ENCODE results near the gene SDC4. TPM values are rescaled to one million over a fixed set of nuclear protein-coding genes. Genes with fewer than 3 reads are reported as not detected.

Gene SDC4
- total RNA-seq, 1 donor from 2014 or later = 77.7 TPM

DNA sequence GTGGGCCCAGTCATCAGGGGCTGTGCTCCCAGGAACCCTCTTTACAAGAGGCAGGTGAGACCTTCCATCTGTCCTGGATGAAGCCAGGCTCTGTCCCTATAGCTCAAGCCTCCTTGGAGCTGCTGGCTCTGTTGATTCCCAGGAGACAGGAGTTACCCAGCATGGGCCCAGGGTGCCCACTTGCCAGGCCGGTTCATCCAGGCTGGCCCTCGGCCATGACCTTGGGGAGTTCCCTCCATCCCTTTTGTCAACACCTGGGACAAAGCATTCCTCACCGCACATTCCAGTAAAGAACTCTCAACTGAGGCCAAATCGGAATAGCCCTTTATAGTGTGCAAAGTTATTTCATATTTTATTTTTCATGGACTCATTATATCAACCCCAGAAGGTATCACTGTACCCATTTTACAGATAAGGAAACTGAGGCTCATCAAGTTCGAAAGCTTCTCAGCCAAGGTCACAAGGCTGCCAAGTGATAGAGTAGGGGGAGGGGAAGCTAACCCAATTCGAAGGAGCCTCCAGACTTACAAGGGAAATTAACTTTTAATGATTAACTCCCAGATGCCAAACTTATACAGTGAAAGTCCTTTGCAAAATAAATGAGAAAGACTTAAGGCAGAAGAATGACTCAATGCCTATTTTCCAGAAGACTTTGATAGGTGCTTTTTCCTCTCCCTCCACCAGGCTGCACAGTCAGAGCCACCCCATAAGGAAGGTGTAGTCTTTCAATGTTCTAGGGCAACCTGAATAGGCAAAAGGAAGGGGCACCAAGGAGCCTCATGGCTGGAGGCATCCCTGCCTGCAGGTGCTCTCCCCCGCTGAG is 18.5 kb downstream of the SDC4 start:
- intact Hi-C loops (cut with DNase I) = no loop called here
- DNase-seq (ENCODE audit: low spot score) (no peak), ATAC-seq (no peak)

DNA sequence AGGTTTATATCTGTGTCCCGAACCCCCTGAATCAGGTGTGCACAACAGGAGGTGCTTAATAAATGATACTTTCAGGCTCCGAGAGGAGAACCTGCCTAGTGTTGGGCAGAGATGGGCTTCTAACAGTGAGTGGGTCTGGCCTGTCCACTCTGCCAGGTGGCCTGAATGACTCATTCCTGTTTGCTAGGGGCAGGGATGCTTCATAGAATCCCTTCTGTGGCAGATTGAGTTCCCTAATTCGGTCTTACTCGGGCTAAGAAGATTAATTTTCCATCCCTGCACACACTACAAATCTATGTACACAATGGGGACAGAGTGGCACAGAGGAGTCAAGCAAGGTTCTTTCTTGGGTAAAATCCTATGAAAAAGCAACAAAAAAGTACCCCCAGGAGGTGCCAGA is 19.8 kb downstream of the SDC4 start:
- DNase-seq (ENCODE audit: low spot score) = no peak
- no peak for ATAC-seq
- intact Hi-C loops (cut with DNase I) = no loop called here

DNA sequence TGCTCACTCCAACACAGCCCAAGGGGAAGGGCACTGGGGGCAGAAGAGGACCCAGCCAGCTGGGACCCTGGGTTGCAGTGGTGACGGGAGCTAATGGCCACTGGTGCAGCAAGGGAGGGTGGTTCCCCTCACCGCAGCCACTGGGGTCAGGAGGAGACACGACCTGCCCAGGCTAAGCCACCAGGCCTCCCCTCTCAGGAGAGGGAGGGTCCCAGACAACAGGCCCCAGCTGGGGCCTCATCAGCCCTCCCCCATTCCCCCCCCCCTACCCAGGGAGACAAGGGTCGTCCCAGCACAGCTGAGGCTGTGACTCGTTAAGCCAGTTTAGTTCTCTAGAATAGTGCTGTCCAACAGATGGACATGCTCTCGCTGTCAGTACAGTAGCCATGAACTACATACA is 22.9 kb downstream of the SDC4 start:
- intact Hi-C loops (cut with DNase I) = no loop called here
- ATAC-seq (no peak), DNase-seq (ENCODE audit: low spot score) (no peak)

DNA sequence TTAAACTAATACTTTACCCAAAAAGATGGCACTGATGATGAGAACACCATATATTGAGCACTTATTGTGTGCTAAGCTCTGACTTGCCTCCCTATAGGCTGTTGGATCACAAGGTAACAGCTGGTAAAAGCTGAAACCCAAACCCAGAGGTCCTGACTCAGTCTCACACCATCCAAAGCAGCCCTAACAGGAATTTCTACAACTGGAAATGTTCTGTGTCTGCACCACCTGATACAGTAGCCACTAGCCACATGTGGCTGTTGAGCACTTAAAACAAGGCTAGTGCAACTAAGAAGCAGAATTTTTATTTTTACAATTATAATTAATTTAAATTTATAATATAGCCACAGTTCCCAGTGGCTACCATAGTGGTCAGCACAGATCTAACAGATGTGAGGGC is 24.5 kb downstream of the SDC4 start:
- ATAC-seq = no peak
- intact Hi-C loops (cut with DNase I) = no loop called here

DNA sequence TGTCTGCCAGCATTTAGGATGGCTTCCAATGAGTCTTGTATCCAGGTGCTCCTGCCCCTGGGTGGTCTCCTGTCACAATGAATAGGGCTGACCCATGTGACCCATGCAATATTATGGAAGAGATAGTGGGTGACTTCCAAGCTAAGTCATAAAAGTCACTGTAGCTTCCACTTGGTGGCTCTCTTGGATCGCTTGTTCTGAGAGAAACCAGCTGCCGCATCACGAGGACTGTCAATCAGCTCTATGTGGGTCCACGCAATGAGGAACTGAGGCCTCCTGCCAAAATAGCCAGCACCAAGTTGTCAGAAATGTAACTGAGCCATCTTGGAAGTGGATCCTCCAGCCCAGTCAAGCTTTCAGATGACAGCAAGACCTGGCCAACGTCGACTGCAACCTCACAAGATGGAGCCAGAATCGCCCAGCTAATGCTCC is 25.3 kb downstream of the SDC4 start:
- ATAC-seq (peak; percentile 82), DNase-seq (ENCODE audit: low spot score) (no peak)
- intact Hi-C loops (cut with DNase I) = no loop called here

More for the DNA sequence above, 24.5 kb downstream of the SDC4 start:
- no peak for DNase-seq (ENCODE audit: low spot score)

DNA sequence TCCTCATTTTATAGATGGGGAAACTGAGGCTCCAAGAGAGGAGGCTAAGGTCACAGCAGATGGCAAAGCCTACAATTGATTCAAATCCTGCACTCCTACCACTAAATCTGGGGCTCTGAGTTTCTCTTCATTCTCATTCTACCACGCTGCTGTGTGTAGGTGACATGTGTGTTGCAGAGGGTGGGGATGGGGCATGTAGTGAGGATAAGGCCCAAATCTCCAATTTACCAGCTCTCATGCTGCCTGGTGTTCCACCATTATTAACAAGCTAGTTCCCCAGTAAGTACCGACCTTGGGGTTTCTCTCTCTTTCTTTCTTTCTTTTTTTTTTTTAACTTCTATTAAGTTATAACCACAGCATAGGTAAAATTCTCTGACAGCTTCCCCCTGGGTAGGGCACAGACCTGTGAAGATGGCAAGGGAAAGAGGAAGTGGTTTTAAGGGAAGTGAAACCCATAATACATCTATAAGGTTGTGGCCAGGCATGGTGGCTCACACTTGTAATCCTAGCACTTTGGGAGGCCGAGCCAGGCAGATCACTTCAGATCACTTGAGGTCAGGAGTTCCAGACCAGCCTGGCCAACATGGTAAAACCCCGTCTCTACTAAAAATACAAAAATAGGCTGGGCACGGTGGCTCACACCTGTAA is 27.2 kb downstream of the SDC4 start:
- no peak for ATAC-seq
- intact Hi-C loops (cut with DNase I) = no loop called here
- DNase-seq (ENCODE audit: low spot score) = no peak

DNA sequence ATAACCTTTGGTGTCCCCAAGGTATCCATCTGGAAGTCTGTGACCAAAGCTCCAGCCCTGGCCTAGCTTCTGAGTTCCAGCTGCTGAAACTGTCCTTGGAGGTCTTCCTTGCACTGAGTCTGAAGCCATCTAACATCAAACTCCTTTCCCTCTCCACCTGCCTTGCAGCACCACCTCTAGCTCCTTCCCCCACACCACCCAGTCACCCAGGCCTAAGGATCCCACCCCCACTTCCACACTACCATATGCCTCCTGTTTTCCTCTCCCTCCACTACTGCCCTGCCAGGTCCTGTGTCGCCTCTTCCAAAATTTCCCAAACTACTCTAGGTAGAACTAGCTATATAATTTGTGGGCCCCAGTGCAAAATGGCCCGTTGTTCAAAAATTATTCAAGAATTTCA is 29.3 kb downstream of the SDC4 start:
- DNase-seq (ENCODE audit: low spot score) (no peak), ATAC-seq (no peak)
- intact Hi-C loops (cut with DNase I) = loop anchor here (10.0 kb wide), 2 partner anchors 126 to 446 kb away; no protein-coding TSS in a partner anchor

DNA sequence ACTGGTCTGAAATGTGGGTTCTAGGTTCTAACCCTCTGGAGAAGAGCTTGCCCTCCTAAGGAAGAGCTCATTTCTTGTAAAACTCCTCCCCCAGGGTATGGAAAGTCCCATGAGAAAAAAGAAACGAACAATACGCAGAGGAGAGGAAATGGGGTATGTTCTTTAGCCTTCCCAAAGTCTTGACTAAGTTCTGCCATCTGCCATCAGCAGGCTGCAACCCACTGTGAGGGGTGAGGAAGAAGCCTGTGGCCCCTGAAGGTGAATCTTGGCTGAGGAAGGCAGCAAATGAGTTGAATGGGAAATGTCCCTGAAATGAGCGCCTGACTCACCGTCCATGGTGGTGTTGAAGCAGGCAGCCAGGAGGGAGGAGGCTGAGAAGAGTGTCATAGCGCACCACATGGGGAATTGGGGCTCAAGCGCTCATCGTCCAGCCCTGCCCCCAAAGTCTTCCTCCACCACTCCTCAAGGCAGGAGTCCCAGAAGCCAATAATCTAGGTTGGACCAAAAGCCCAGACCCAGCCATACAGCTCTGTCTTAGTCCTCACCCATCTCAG is 29.8 kb downstream of the SDC4 start:
- DNase-seq (ENCODE audit: low spot score) (no peak), ATAC-seq (no peak)
- intact Hi-C loops (cut with DNase I) = loop anchor here (10.0 kb wide), 2 partner anchors 126 to 446 kb away; no protein-coding TSS in a partner anchor

DNA sequence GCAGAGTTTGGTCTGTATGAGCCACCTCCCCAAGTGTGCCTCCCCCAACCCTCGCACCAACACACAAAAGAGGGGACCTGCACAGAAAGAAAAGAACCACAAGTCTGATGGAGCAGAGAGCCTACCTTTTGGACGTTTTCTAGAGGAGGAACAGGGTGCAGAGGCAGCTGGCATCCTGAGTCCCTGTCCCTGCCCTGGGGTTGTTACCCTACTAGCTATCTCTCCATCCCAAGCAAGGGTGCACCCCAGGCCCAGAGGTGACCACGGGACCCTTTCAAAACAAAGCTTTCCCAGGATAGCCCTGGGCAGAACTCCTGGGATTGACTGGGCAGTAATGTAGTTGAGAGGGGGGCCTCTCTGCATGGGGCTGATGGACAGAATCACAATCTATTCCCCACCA is 30.4 kb downstream of the SDC4 start:
- DNase-seq (ENCODE audit: low spot score) = no peak
- ATAC-seq = no peak
- intact Hi-C loops (cut with DNase I) = loop anchor here (10.0 kb wide), 2 partner anchors 127 to 447 kb away; no protein-coding TSS in a partner anchor

DNA sequence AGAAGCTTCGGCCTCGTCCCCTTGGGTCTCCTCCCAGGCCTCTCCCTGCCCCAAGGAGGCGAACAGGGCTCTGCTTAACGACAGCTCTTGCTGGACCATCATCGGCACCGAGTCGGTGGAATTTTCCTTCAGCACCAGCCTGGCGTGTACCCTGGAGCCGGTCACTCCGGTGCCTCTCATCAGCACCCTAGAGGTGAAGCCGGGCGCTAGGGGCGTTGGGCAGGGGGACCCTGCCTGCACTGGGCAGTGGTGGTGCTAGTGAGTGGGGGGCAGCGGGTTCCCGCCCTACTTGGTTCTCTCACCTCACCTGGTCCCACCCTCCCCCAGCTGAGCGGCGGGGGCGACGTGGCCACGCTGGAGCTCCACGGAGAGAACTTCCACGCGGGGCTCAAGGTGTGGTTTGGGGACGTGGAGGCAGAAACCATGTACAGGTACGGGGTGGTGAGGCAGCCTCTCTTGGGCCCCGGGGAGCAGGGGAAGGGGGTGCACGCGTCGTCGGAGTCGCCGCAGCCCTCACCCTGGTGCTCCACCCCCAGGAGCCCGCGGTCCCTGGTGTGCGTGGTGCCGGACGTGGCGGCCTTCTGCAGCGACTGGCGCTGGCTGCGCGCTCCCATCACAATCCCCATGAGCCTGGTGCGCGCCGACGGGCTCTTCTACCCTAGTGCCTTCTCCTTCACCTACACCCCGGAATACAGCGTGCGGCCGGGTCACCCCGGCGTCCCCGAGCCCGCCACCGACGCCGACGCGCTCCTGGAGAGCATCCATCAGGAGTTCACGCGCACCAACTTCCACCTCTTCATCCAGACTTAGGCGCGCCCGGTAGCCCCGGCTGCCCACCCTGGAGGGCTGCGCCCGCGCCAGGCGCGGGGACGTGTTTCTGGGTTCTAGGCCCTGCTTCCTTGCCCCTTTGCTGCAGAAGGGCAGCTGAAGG is 31.8 kb downstream of the SDC4 start:
- no peak for ATAC-seq
- no peak for DNase-seq (ENCODE audit: low spot score)
- intact Hi-C loops (cut with DNase I) = loop anchor here (10.0 kb wide), 2 partner anchors 128 to 448 kb away; no protein-coding TSS in a partner anchor

DNA sequence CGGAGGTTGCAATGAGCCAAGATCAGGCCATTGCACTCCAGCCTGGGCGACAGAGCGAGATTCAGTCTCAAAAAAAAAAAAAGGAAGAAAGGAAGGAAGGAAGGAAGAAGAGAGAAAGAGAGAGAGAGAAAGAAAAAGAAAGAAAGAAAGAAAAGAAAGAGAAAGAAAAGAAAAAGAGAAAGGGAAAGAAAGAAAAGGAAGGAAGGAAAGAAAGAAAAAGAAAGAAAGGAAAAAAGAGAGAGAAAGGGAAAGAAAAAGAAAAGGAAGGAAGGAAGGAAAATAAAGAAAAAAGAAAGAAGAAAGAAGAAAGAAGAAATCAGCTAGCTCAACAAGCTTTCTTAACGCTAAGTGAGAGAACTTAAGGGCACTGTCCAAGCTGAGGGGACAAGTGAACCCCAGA is 32.6 kb downstream of the SDC4 start:
- ATAC-seq = no peak
- DNase-seq (ENCODE audit: low spot score) = no peak
- intact Hi-C loops (cut with DNase I) = loop anchor here (10.0 kb wide), 2 partner anchors 129 to 449 kb away; no protein-coding TSS in a partner anchor

DNA sequence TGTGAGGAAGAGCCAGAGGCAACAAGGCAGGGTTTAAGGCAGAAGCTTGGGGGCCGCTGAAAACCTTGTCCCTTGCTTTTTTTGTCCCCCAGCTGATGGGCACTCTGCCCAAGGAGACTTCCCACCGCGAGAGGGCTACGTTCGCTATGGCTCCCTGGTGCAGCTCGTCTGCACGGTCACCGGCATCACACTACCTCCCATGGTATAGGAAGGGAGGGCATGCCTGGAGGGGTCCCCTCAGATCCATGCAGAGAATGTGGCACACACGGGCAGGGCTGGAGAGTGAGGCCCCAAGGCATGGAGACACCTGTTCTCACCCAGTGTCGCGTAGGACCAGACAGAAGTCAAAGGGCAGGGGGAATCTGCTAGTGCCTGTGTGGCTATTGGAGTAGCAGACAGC is 34.3 kb downstream of the SDC4 start:
- intact Hi-C loops (cut with DNase I) = loop anchor here (10.0 kb wide), 2 partner anchors 131 to 451 kb away; no protein-coding TSS in a partner anchor
- no peak for ATAC-seq
- DNase-seq (ENCODE audit: low spot score) = no peak

DNA sequence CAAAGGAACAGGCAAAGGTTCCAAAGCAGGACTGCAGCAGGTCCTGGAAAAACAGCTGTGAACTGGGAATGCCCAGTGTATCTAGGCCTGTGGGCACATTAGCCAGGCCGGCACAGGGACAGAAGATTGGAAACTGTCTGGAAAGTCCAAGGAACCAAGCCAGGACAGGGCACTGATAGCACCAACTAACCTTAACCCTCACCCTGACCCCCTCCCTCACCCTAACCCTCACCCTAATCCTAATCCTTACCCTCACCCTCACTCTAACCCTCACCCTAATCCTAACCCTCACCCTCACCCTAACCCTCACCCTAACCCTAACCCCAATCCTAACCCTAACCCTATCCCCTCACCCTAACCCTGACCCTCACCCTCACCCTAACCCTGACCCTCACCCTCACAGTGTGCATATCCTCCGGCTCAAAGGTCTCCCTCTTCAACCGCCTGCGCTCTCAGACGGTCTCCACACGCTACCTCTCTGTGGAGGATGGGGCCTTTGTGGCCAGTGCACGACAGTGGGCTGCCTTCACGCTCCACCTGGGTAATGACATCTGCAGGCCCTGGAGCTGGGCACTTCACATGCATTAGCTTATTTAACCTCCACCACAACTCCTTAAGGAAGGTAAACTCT is 35.0 kb downstream of the SDC4 start:
- intact Hi-C loops (cut with DNase I) = loop anchor here (10.0 kb wide), 2 partner anchors 132 to 452 kb away; no protein-coding TSS in a partner anchor
- no peak for DNase-seq (ENCODE audit: low spot score)

DNA sequence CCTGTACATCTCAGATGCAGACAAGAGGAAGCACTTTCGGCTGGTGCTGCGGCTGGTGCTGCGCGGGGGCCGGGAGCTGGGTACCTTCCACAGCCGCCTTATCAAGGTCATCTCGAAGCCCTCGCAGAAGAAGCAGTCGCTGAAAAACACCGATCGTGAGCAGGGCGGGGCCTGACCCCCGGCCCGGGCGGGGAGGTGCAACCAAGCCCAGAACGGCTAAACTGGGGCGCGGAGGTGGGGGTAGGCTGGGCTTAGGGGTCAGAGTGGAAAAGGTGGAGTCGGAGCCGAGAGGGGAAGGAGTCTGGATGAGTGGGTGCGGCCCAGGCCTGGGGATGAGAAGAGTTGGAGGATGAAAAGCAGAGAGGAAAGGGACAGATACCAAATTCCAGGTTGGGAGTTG is 36.0 kb downstream of the SDC4 start:
- DNase-seq (ENCODE audit: low spot score) = no peak
- ATAC-seq = no peak
- intact Hi-C loops (cut with DNase I) = loop anchor here (10.0 kb wide), 2 partner anchors 133 to 453 kb away; no protein-coding TSS in a partner anchor

More for the DNA sequence above, 35.0 kb downstream of the SDC4 start:
- no peak for ATAC-seq

DNA sequence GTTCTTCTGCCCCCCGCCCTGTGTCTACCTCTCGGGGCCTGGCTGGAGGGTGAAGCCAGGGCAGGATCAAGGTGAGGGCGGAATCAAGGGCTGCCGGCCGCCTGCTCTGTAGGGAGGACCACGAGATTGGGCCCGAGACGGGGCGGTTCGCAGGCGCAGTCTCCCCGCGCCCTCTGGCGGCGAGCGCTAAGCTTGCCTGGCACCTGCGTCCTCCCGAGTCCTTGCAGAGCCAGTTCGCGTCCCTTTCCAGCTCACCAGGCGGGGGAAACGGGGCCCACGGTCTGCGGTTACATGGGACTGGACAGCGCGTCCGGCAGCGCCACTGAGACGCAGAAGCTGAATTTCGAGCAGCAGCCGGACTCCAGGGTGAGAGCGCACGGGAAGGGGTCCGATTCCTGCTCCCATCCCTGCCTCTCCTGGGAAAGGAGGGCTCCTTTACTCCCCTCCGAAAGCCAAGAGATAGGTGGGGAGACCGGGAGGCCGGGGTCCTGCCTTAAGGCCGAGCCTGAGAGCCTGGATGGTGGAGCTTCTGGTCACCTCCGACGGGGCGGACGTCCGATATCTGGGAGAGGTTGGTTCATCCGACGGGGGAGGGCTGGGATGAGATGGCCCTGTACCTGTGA is 36.5 kb downstream of the SDC4 start:
- DNase-seq (ENCODE audit: low spot score) = peak; percentile 78
- intact Hi-C loops (cut with DNase I) = loop anchor here (10.0 kb wide), 2 partner anchors 133 to 453 kb away; no protein-coding TSS in a partner anchor
- ATAC-seq = peak; percentile 81

DNA sequence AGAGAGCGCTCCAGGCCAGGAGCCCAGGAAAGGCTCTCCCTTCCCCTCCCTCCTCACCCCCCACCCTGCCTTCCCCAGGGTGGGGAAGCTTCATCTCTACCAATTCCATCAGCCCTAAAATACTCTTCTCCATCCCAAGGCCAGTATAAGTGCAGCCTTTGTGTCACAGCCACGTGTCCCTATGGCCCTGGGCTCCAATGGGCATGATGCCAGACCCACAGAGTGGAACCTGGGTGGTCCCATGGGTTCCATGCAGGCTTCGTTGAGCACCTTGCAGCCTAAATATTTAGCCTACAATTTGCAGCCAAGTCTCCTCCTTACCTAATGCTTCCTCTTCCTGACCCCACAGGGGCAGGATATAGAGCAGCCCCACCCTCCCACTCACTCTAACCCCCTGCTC is 39.1 kb downstream of the SDC4 start:
- intact Hi-C loops (cut with DNase I) = loop anchor here (10.0 kb wide), 1 partner anchor 294 kb away; no protein-coding TSS in a partner anchor
- no peak for DNase-seq (ENCODE audit: low spot score)

DNA sequence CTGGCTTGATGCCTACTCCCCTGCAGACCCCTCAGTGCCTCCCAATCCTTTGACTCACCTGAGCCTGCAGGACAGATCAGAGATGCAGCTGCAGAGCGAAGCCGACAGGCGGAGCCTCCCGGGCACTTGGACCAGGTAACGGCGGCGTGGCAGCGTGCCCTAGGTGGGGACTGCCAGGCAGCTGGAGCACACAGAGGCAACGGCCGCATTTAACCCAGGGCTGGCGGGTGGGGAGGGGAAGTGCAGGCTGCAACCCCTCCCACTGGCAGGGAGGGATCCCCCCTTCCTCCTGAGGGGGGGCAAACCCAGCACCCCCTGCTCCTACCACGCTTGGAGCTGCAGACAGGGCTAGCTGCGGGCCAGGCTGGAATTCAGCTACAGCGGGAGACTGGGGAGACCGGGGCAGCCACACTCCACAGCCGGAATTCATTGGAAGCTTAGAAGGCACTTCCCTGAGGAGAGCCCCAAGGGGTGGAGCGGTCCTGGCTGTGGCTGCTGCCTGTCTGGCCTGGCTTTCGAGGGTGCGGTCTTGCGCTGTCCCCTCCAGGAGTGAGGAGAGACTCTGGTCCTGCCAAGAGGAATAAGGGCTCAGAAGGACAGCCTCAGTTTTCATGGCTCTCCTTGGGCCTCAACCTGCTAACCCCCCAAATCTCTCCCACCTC is 40.0 kb downstream of the SDC4 start, which contains the start of gene MATN4:
Gene MATN4 (minus strand): TSS at position 183 of the 662 bp plus-strand sequence. CDS start 2,717 bp downstream, outside the sequence.
- intact Hi-C loops (cut with DNase I) = loop anchor here (10.0 kb wide), 1 partner anchor 293 kb away; no protein-coding TSS in a partner anchor
- ATAC-seq (peak; percentile 40), DNase-seq (ENCODE audit: low spot score) (no peak)

More for the DNA sequence above, 39.1 kb downstream of the SDC4 start:
- no peak for ATAC-seq

Data from sciatic nerve (tissue), 2 donors.